GM12891 (cell line): ENCODE data around the gene ADGRA3.

Experiments
- PAX5 ChIP-seq: IDR thresholded peaks from 2 replicates; pipeline ENCODE4 v1.6.1; 2011; ENCODE audit warnings: low read length, moderate library complexity, mild to moderate bottlenecking; ENCODE audit not compliant: insufficient read depth, severe bottlenecking
- POLR2A ChIP-seq: IDR thresholded peaks from 2 replicates; pipeline ENCODE4 v1.6.1; 2011; ENCODE audit warnings: low read depth, low read length, control low read depth
- POLR2AphosphoS5 ChIP-seq: IDR thresholded peaks from 2 replicates; pipeline ENCODE4 v1.6.1; 2011; ENCODE audit warnings: low read depth, low read length, control low read depth
- POU2F2 ChIP-seq: IDR thresholded peaks from 2 replicates; pipeline ENCODE4 v1.6.1; 2011; ENCODE audit warnings: low read depth, mild to moderate bottlenecking, control low read depth, low read length, moderate library complexity
- SPI1 ChIP-seq: IDR thresholded peaks from 2 replicates; pipeline ENCODE4 v1.6.1; 2011; ENCODE audit warnings: low read depth, low read length, control low read depth
- TAF1 ChIP-seq: IDR thresholded peaks from 2 replicates; pipeline ENCODE4 v1.6.1; 2011; ENCODE audit warnings: low read depth, low read length, control low read depth

DNA sequence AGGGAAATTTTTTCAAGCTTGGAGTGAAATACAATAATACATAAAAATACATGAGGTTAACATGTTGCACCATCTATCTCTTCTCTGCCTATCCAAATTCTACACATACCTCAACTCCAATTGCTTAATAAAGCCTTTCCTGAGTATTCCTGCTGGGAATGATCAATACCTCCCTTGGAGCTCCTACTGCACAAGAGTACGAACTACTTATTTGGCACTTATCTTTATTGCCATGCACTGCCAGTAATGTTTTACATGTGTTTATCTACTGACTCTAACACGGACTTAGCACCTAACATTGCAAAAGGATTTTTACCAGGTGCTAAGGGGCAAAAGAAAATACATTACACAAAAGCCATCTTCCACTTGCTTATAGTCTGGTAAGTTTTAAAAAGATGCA, 80.2 kb downstream of the ADGRA3 start:
- TF ChIP-seq POLR2AphosphoS5 (no peak), TAF1 (no peak), POLR2A (no peak), POU2F2 (no peak), SPI1 (no peak), PAX5 (no peak)
